ENCODE measurements around the gene HORMAD2. TPM values are rescaled to one million over a fixed set of nuclear protein-coding genes. Genes with fewer than 3 reads are reported as not detected.

HORMAD2 gene
- polyA plus RNA-seq, 2 of the 4 experiments (the other 2 are of a cell fraction) = not detected

- no peak for DNase-seq (ENCODE audit: low read depth in 1 of 2, low spot score in 1 of 2)
- H3K4me2 ChIP-seq = no peak overlapping the region
- ChIA-PET CTCF (interaction anchor here (1.1 to 1.4 kb wide), 2 partner anchors 355 to 410 kb away, joined by 3 to 4 read pairs; no protein-coding TSS in a partner anchor), POLR2A (no interaction called here)
- 78% methylated on average over 4 of the region's 4 CpGs for WGBS (ENCODE audit: missing lambda C conversion rate)
- ATAC-seq = no peak
- H3K27ac ChIP-seq = no peak overlapping the region
- TF ChIP-seq RARB (CRISPR knock-in tag; IDR thresholded peaks at IDR 0.05) (no peak), JUN (IDR thresholded peaks at IDR 0.05) (no peak), RAD21 (conservative IDR thresholded peaks at IDR 0.05 in 1 of 2, IDR thresholded peaks at IDR 0.05 in 1 of 2) (no peak), ZC3H11A (IDR thresholded peaks at IDR 0.05) (no peak), EHF (CRISPR knock-in tag; IDR thresholded peaks at IDR 0.05) (no peak), REST (IDR thresholded peaks at IDR 0.05) (no peak), PHF8 (IDR thresholded peaks at IDR 0.05; ENCODE audit: borderline replicate concordance, low read depth) (no peak), PBX3 (IDR thresholded peaks at IDR 0.05) (no peak), ATOH8 (CRISPR knock-in tag; IDR thresholded peaks at IDR 0.05; ENCODE audit: low read depth) (no peak), MYC (IDR thresholded peaks at IDR 0.05; ENCODE audit: borderline replicate concordance, low read length) (no peak), ELK1 (IDR thresholded peaks at IDR 0.05; ENCODE audit: low read depth, low read length) (no peak), SREBF2 (IDR thresholded peaks at IDR 0.05) (no peak), HES2 (IDR thresholded peaks at IDR 0.05) (no peak), RNF2 (IDR thresholded peaks at IDR 0.05; ENCODE audit: borderline replicate concordance, low read depth) (no peak), GATA3 (IDR thresholded peaks at IDR 0.05; ENCODE audit: borderline replicate concordance) (no peak), HOXB13 (CRISPR knock-in tag; IDR thresholded peaks at IDR 0.05; ENCODE audit: low read depth) (no peak)
- H3K9me3 ChIP-seq = no peaks in the 10 kb centered on the region
- H3K4me1 ChIP-seq = peaks cover 12% of the 10 kb centered on the region
- no peak overlapping the region for H3K4me3 ChIP-seq
- FAIRE-seq = no peak
Measured at GRCh38 chr22:30045494-30045887, 34.8 kb upstream of the HORMAD2 start.

GRCh38 chr22:30045901-30046715 is 34.2 kb upstream of the HORMAD2 start:
- Histone ChIP-seq H3K9me3 (no peaks in the 10 kb centered on the region), H3K4me1 (peaks cover 12% of the 10 kb centered on the region), H3K4me3 (no peak overlapping the region), H3K27ac (no peak overlapping the region), H3K4me2 (no peak overlapping the region)
- ATAC-seq (no peak), DNase-seq (ENCODE audit: low read depth in 1 of 2, low spot score in 1 of 2) (no peak), FAIRE-seq (no peak)
- WGBS (ENCODE audit: missing lambda C conversion rate) = 81% methylated on average over 17 of the region's 21 CpGs
- ChIA-PET CTCF (interaction anchor here (1.1 kb wide), 1 partner anchor 410 kb away, joined by 3 read pairs; no protein-coding TSS in a partner anchor), POLR2A (no interaction called here)
- TF ChIP-seq CHD2 (IDR thresholded peaks at IDR 0.05; ENCODE audit: low read length, partially characterized antibody) (no peak), GATA3 (IDR thresholded peaks at IDR 0.05; ENCODE audit: borderline replicate concordance) (no peak), MAX (IDR thresholded peaks at IDR 0.05) (no peak), JUNB (IDR thresholded peaks at IDR 0.05) (no peak), CBX8 (IDR thresholded peaks at IDR 0.05) (no peak), HMGXB4 (CRISPR knock-in tag; IDR thresholded peaks at IDR 0.05; ENCODE audit: borderline replicate concordance) (no peak), HEYL (CRISPR knock-in tag; IDR thresholded peaks at IDR 0.05) (no peak), CTCF (IDR thresholded peaks at IDR 0.05) (no peak), NPAS2 (CRISPR knock-in tag; IDR thresholded peaks at IDR 0.05; ENCODE audit: borderline replicate concordance) (no peak), FOSB (CRISPR knock-in tag; IDR thresholded peaks at IDR 0.05) (no peak)

All from A549 (cell line).